Activated CD4-positive, alpha-beta T cell treated with anti-CD3 and anti-CD28 coated beads for 36 hours (primary cell): ENCODE data around the gene DENND5A. TPM values are rescaled to one million over a fixed set of nuclear protein-coding genes. Genes with fewer than 3 reads are reported as not detected.

Experiments
- ATAC-seq: fragments of 200-7000 bp; cut with Tn5 transposase; one replicate; pipeline ENCODE4 v1.10.0; 2021; ENCODE audit warnings: mild to moderate bottlenecking, moderate library complexity
- CTCF ChIA-PET: fragments of 350-600 bp; sonication (Branson Sonifier 250); formaldehyde crosslinking; loops from one replicate; lab custom pipeline; 2021; ENCODE audit warnings: antibody characterized with exemption; lab: Charles Lee
- POLR2A ChIA-PET: fragments of 350-600 bp; sonication (Branson Sonifier 250); formaldehyde crosslinking; loops from one replicate; lab custom pipeline; 2021; ENCODE audit warnings: antibody characterized with exemption, inconsistent platforms; lab: Charles Lee
- DNase-seq: peaks from one replicate; pipeline ENCODE4 v3.0.0-alpha.2; 2020
- H3K27ac Mint-ChIP-seq: one replicate; pipeline ENCODE4 v1.8.0; 2021; ENCODE audit warnings: mixed read lengths
- H3K27me3 Mint-ChIP-seq: one replicate; pipeline ENCODE4 v1.8.0; 2021; ENCODE audit warnings: mixed read lengths
- H3K36me3 Mint-ChIP-seq: one replicate; pipeline ENCODE4 v1.8.0; 2021; ENCODE audit warnings: low read depth, mixed read lengths
- H3K4me1 Mint-ChIP-seq: one replicate; pipeline ENCODE4 v1.8.0; 2021; ENCODE audit warnings: mixed read lengths
- H3K4me3 Mint-ChIP-seq: one replicate; pipeline ENCODE4 v1.8.0; 2021; ENCODE audit warnings: mild to moderate bottlenecking, moderate library complexity, mixed read lengths
- H3K9me3 Mint-ChIP-seq: one replicate; pipeline ENCODE4 v1.8.0; 2021; ENCODE audit warnings: low read depth, mixed read lengths
- intact Hi-C, 2 experiments: fragments of 100-400 bp; cut with DNase I in 1 of 2; cut with micrococcal nuclease in 1 of 2; formaldehyde crosslinking; loops; one replicate each; pipeline versions ENCODE4 v1.14.2 to v1.15.1; 2022 to 2024; cut with DNase I, micrococcal nuclease
- total RNA-seq, 2 experiments: library from RNA; stranded (reverse); gene quantifications; one replicate each; pipeline ENCODE4 v1.2.3, GENCODE V29; 2021

The DENND5A gene
- total RNA-seq, 2 experiments from 2014 or later: 43.6 to 62.6 TPM

DNA sequence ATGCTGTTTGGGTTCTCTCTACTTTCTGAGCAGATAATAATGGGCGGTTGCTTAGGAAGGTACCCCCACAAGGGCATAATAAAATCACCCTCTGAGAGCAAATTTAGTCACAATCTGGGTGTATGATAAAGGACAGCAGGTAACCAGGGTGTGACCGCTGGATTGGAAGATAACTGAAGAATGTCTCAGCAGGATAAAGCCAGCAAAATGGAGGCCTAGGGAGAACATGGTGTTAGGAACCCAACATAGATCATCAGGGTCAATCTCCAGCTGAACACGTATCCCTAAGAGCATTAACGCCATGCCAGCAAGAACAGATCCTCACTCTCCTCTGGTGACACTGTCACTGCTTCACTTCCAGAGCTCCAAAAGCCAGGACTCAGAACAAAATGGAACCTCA lies 109.2 kb downstream of the DENND5A start:
- H3K4me3 Mint-ChIP-seq: no peak overlapping the region
- ATAC-seq: no peak
- no peaks in the 10 kb centered on the region for H3K9me3 Mint-ChIP-seq
- POLR2A ChIA-PET: no interaction called here
- no peak for DNase-seq
- intact Hi-C loops: no loop called here
- H3K27ac Mint-ChIP-seq: no peak overlapping the region
- no peaks in the 10 kb centered on the region for H3K27me3 Mint-ChIP-seq
- peaks cover 22% of the 10 kb centered on the region for H3K4me1 Mint-ChIP-seq
- CTCF ChIA-PET: interaction anchor here (1.4 kb wide), 1 partner anchor 18 kb away, joined by 3 read pairs; no protein-coding TSS in a partner anchor
- peaks cover 19% of the 10 kb centered on the region for H3K36me3 Mint-ChIP-seq

DNA sequence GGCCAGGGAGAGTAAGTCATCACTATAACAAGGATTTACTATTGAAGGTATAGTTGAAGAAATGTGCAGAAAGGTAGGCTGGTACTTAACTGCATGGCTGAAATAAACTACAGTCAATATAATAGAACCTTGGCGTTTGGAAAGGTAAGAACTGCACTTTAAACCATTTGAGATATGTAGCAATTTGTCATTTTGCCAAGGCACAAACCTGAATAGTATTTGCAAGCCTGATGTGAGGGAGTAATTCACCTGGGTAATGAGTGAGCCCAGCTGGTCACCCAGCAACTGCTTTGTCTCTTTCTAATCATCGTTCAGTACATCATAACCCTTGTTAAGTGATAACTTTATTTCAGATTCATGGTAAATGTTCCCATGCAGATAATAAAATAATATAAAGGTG lies 111.5 kb downstream of the DENND5A start:
- ATAC-seq (no peak), DNase-seq (no peak)
- H3K4me1 Mint-ChIP-seq: peaks cover 4% of the 10 kb centered on the region
- H3K9me3 Mint-ChIP-seq: no peaks in the 10 kb centered on the region
- no peaks in the 10 kb centered on the region for H3K27me3 Mint-ChIP-seq
- peaks cover 9% of the 10 kb centered on the region for H3K36me3 Mint-ChIP-seq
- no peak overlapping the region for H3K4me3 Mint-ChIP-seq
- ChIA-PET CTCF (interaction anchor here (0.8 to 2.2 kb wide), 3 partner anchors 9 to 381 kb away, joined by 4 to 5 read pairs (median 4); no protein-coding TSS in a partner anchor), POLR2A (no interaction called here)
- no peak overlapping the region for H3K27ac Mint-ChIP-seq
- intact Hi-C loops: no loop called here

GRCh38 chr11:9151631-9152030 lies 113.5 kb downstream of the DENND5A start:
- H3K36me3 Mint-ChIP-seq: peaks cover 16% of the 10 kb centered on the region
- no peak for ATAC-seq
- no peak overlapping the region for H3K27ac Mint-ChIP-seq
- no peaks in the 10 kb centered on the region for H3K27me3 Mint-ChIP-seq
- intact Hi-C loops: no loop called here
- H3K4me1 Mint-ChIP-seq: peaks cover 7% of the 10 kb centered on the region
- no peak for DNase-seq
- CTCF ChIA-PET: interaction anchor here (1.0 to 2.8 kb wide), 2 partner anchors 14 to 16 kb away, joined by 3 to 14 read pairs; no protein-coding TSS in a partner anchor
- H3K4me3 Mint-ChIP-seq: no peak overlapping the region
- H3K9me3 Mint-ChIP-seq: no peaks in the 10 kb centered on the region
- POLR2A ChIA-PET: no interaction called here

- intact Hi-C loops: no loop called here
- Mint-ChIP-seq H3K4me1 (peaks cover 7% of the 10 kb centered on the region), H3K27ac (no peak overlapping the region), H3K9me3 (no peaks in the 10 kb centered on the region), H3K4me3 (no peak overlapping the region), H3K36me3 (peaks cover 17% of the 10 kb centered on the region), H3K27me3 (no peaks in the 10 kb centered on the region)
- ATAC-seq (no peak), DNase-seq (no peak)
- ChIA-PET CTCF (interaction anchor here (0.7 to 2.8 kb wide), 4 partner anchors 13 to 339 kb away, joined by 3 to 14 read pairs (median 3); no protein-coding TSS in a partner anchor), POLR2A (no interaction called here)
Measured at GRCh38 chr11:9150926-9151325, 114.2 kb downstream of the DENND5A start.

DNA sequence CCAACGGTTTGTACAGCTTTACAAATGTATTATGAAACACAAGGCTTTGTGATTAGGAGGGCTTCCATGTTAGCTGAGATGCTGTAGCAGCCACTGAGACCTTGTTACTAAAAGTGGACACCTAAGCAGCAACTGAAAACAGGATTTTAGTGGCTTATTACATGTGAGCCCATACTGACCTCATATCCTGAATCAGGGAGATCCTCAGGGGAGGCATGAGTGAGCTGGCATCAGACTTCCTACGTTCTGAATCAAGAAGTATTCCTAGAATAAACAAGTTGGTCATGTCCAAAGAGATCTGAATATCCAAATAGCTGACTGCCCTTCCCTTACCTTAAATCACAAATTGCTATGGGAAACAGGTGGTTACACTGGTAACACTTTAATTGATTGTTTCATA lies 114.6 kb downstream of the DENND5A start:
- Mint-ChIP-seq H3K9me3 (no peaks in the 10 kb centered on the region), H3K36me3 (peaks cover 19% of the 10 kb centered on the region), H3K4me3 (no peak overlapping the region), H3K27ac (no peak overlapping the region), H3K4me1 (peaks cover 7% of the 10 kb centered on the region), H3K27me3 (no peaks in the 10 kb centered on the region)
- ChIA-PET CTCF (interaction anchor here (0.6 to 2.8 kb wide), 4 partner anchors 13 to 339 kb away, joined by 3 to 14 read pairs (median 3); no protein-coding TSS in a partner anchor), POLR2A (no interaction called here)
- DNase-seq: no peak
- ATAC-seq: no peak
- intact Hi-C loops: no loop called here

DNA sequence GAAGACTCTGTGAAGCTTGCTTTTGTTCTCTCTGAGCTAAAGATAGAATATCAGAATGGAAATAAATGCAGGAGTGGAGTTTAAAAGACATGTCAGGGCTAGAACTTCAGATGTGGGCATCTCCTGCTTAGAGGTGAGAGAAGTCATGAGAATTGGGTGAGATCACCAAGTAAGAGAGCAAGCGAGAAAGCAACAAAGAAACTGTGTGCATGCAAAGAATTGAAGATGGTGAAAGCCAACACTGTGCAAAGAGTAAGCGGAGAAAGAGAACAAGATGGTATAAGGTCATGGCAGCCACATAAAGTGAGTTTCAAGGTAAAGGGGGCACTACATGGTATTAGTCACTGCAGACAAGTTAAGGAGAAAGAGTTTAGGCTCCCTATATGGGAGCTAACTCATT lies 116.4 kb downstream of the DENND5A start:
- Mint-ChIP-seq H3K9me3 (no peaks in the 10 kb centered on the region), H3K27ac (peak overlapping the region; percentile 39), H3K27me3 (no peaks in the 10 kb centered on the region), H3K4me3 (no peak overlapping the region), H3K36me3 (peaks cover 24% of the 10 kb centered on the region), H3K4me1 (peaks cover 12% of the 10 kb centered on the region)
- intact Hi-C loops: no loop called here
- DNase-seq (no peak), ATAC-seq (peak; percentile 19)
- CTCF ChIA-PET: interaction anchor here (0.6 to 3.0 kb wide), 2 partner anchors 11 to 335 kb away, joined by 3 to 16 read pairs; no protein-coding TSS in a partner anchor
- POLR2A ChIA-PET: no interaction called here

DNA sequence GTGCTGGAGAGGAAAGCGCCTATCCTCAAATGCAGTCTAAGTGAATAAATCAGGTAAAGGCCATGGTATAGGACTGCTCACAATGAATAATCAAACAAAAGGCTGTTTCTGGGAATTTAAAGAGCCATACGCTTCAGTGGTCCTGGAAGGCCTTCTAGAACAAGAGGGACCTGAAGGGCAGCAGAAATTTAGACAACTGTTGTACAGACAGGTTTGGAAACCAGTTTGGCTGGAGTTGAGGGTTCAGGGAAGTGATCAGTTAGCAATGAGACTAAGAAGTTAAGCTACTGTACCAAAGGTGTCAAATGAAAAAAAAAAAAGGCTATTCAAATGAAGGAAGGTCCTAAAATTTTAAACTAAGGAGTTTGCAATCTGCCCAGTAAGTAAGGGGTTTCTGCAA lies 117.1 kb downstream of the DENND5A start:
- Mint-ChIP-seq H3K27ac (peak overlapping the region; percentile 39), H3K4me3 (no peak overlapping the region), H3K4me1 (peaks cover 12% of the 10 kb centered on the region), H3K27me3 (no peaks in the 10 kb centered on the region), H3K9me3 (no peaks in the 10 kb centered on the region), H3K36me3 (peaks cover 25% of the 10 kb centered on the region)
- no peak for ATAC-seq
- CTCF ChIA-PET: interaction anchor here (0.9 to 3.0 kb wide), 2 partner anchors 10 to 17 kb away, joined by 4 to 16 read pairs; no protein-coding TSS in a partner anchor
- intact Hi-C loops: no loop called here
- POLR2A ChIA-PET: no interaction called here
- no peak for DNase-seq

- Mint-ChIP-seq H3K9me3 (no peaks in the 10 kb centered on the region), H3K36me3 (peaks cover 22% of the 10 kb centered on the region), H3K27ac (peak overlapping the region; percentile 1), H3K27me3 (no peaks in the 10 kb centered on the region), H3K4me1 (peaks cover 12% of the 10 kb centered on the region), H3K4me3 (no peak overlapping the region)
- DNase-seq: no peak
- intact Hi-C loops: no loop called here
- CTCF ChIA-PET: interaction anchor here (1.0 to 3.0 kb wide), 2 partner anchors 9 to 24 kb away, joined by 3 to 16 read pairs; no protein-coding TSS in a partner anchor
- POLR2A ChIA-PET: no interaction called here
- no peak for ATAC-seq
Measured at GRCh38 chr11:9146477-9146876, 118.7 kb downstream of the DENND5A start.

DNA sequence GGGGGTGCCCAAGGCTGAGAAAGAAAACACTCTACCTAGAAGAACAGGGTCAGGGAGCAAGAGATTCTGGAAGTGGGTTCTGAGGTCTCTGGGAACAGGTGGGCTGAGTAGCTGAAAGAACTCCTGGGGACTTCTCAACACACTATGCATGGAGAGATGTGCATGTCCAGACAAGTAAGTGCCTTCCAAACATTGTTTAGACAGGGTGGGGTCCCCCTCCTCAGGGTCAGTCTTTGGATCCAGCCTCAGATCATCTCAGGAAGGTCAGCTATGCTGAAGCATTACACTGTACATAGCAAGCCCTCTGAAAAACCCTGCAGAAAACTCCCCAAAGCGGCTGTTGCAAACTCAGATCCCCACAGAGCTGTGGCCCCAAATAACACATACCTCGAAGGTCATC lies 119.9 kb downstream of the DENND5A start:
- ATAC-seq (no peak), DNase-seq (no peak)
- POLR2A ChIA-PET: no interaction called here
- intact Hi-C loops: no loop called here
- H3K9me3 Mint-ChIP-seq: no peaks in the 10 kb centered on the region
- no peak overlapping the region for H3K27ac Mint-ChIP-seq
- peaks cover 22% of the 10 kb centered on the region for H3K36me3 Mint-ChIP-seq
- peaks cover 16% of the 10 kb centered on the region for H3K4me1 Mint-ChIP-seq
- H3K27me3 Mint-ChIP-seq: no peaks in the 10 kb centered on the region
- no peak overlapping the region for H3K4me3 Mint-ChIP-seq
- CTCF ChIA-PET: interaction anchor here (0.5 to 1.4 kb wide), 3 partner anchors 8 to 616 kb away, joined by 3 to 4 read pairs (median 3); no protein-coding TSS in a partner anchor

GRCh38 chr11:9144828-9145227 lies 120.3 kb downstream of the DENND5A start:
- H3K9me3 Mint-ChIP-seq: no peaks in the 10 kb centered on the region
- no peaks in the 10 kb centered on the region for H3K27me3 Mint-ChIP-seq
- CTCF ChIA-PET: interaction anchor here (0.7 to 1.4 kb wide), 2 partner anchors 12 to 161 kb away, joined by 3 to 4 read pairs; no protein-coding TSS in a partner anchor
- intact Hi-C loops: no loop called here
- peaks cover 19% of the 10 kb centered on the region for H3K4me1 Mint-ChIP-seq
- no peak overlapping the region for H3K4me3 Mint-ChIP-seq
- H3K27ac Mint-ChIP-seq: peak overlapping the region; percentile 32
- ATAC-seq (no peak), DNase-seq (no peak)
- POLR2A ChIA-PET: no interaction called here
- H3K36me3 Mint-ChIP-seq: peaks cover 22% of the 10 kb centered on the region

DNA sequence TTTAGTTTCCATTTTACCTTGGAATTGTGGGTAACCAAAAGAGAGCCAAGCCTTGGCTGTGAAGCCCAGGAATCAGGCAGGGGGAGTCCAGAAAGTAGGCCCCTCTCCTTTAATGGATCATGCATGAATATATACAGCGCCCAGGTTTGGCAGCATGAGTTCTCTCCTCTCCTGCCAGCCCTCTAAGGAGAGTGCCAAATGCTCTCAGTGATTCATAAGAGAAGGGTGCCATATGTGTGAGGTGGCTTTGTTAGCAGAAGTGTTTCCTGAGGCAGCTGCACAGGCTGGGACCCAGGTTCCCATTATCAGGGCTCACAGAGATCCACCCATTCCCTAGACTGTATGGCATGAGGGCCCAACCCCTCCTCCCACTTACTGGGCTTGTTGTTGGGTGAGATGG lies 121.4 kb downstream of the DENND5A start:
- POLR2A ChIA-PET: no interaction called here
- ATAC-seq (no peak), DNase-seq (no peak)
- Mint-ChIP-seq H3K4me1 (peaks cover 23% of the 10 kb centered on the region), H3K9me3 (no peaks in the 10 kb centered on the region), H3K36me3 (peaks cover 20% of the 10 kb centered on the region), H3K27ac (no peak overlapping the region), H3K27me3 (no peaks in the 10 kb centered on the region), H3K4me3 (no peak overlapping the region)
- CTCF ChIA-PET: interaction anchor here (0.7 to 1.3 kb wide), 2 partner anchors 12 to 14 kb away, joined by 3 read pairs; no protein-coding TSS in a partner anchor
- intact Hi-C loops: no loop called here

GRCh38 chr11:9142732-9143131 lies 122.4 kb downstream of the DENND5A start:
- no peak overlapping the region for H3K27ac Mint-ChIP-seq
- no peak for DNase-seq
- peaks cover 23% of the 10 kb centered on the region for H3K36me3 Mint-ChIP-seq
- H3K9me3 Mint-ChIP-seq: no peaks in the 10 kb centered on the region
- H3K27me3 Mint-ChIP-seq: no peaks in the 10 kb centered on the region
- no peak overlapping the region for H3K4me3 Mint-ChIP-seq
- peaks cover 28% of the 10 kb centered on the region for H3K4me1 Mint-ChIP-seq
- ChIA-PET POLR2A (interaction anchor here (0.6 kb wide), 1 partner anchor 284 kb away, joined by 4 read pairs; no protein-coding TSS in a partner anchor), CTCF (interaction anchor here (1.0 to 1.3 kb wide), 2 partner anchors 11 to 28 kb away, joined by 3 read pairs; no protein-coding TSS in a partner anchor)
- intact Hi-C loops: loop anchor here in 1 of 2 experiments (1.0 kb wide), 1 partner anchor 181 kb away; no protein-coding TSS in a partner anchor
- ATAC-seq: no peak
